Bronchial epithelial cell (primary cell): ENCODE measurements around the gene TSPOAP1. TPM values are rescaled to one million over a fixed set of nuclear protein-coding genes. Genes with fewer than 3 reads are reported as not detected.

ENCODE experiments used
- DNase-seq: peaks from one replicate; pipeline ENCODE4 v3.0.0-alpha.2; 2010; ENCODE audit warnings: low read depth
- FAIRE-seq: peaks from 2 replicates; lab custom pipeline; 2011; peaks lifted over from hg19 to GRCh38; lab: Jason Lieb, UNC
- H3K27me3 ChIP-seq: 2 replicates; pipeline ENCODE4 v1.5.1; 2011; ENCODE audit warnings: low read length; ENCODE audit not compliant: control insufficient read depth, insufficient read depth
- H3K36me3 ChIP-seq: 2 replicates; pipeline ENCODE4 v1.5.1; 2011; ENCODE audit warnings: low read length; ENCODE audit not compliant: control insufficient read depth, insufficient read depth
- H3K4me3 ChIP-seq: 2 replicates; pipeline ENCODE4 v1.5.1; 2011; ENCODE audit warnings: mild to moderate bottlenecking, low read depth, low read length, control low read depth
- total RNA-seq: library from RNA; depleted of rRNA; stranded (reverse); fragments of >200 nt; gene quantifications from 2 replicates; pipeline ENCODE4 v1.2.1, GENCODE V29; 2014
- TF ChIP-seq, protein P1 (sequence below): IDR thresholded peaks from 2 replicates; pipeline ENCODE4 v1.5.1; 2011; ENCODE audit warnings: mild to moderate bottlenecking, moderate library complexity, low read length, control low read depth, inconsistent platforms; ENCODE audit not compliant: insufficient read depth, severe bottlenecking

Gene TSPOAP1
- total RNA-seq, 1 donor from 2014 or later = 0.53 TPM

DNA sequence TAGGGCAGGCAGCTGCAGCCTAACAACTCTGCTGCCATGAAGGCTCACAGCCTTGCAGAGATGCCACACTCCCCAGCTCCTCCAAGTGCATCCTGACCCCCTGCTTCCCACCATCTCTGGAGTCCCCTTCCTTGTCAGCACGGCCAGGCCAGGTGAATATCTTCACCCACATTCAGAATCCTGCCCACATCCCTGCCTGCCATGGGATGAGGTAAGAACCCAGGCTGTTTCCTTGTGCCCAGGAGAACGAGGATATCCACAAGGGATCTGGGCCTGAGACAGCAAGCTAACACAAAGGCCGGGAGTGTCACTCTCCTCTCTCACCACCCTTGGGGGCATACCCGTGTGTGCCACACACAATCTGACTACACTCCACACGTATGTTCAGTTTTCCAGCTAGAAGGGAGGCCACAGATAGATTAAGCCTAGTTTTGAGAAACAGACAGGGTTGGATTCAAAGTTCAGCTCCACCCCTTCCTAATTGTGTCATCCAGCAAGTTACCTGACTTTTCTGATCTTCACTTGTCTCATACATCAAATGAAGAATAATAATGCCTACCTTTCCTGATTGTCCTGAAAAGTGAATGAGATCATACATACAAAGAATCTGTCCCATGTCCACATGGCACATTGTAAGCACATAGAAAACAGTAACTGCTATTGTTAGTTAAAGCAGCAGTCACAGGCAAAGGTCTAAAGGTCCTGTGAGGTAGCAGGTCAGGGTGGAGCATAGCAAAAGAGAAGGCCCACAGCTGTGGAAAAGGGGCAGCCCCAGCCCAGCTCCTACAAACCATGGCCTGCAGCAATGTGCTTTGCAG is 40.8 kb upstream of the TSPOAP1 start:
- DNase-seq (no peak), FAIRE-seq (no peak)
- TF ChIP-seq, protein P1, sequence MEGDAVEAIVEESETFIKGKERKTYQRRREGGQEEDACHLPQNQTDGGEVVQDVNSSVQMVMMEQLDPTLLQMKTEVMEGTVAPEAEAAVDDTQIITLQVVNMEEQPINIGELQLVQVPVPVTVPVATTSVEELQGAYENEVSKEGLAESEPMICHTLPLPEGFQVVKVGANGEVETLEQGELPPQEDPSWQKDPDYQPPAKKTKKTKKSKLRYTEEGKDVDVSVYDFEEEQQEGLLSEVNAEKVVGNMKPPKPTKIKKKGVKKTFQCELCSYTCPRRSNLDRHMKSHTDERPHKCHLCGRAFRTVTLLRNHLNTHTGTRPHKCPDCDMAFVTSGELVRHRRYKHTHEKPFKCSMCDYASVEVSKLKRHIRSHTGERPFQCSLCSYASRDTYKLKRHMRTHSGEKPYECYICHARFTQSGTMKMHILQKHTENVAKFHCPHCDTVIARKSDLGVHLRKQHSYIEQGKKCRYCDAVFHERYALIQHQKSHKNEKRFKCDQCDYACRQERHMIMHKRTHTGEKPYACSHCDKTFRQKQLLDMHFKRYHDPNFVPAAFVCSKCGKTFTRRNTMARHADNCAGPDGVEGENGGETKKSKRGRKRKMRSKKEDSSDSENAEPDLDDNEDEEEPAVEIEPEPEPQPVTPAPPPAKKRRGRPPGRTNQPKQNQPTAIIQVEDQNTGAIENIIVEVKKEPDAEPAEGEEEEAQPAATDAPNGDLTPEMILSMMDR = no peak
- Histone ChIP-seq H3K27me3 (no peaks in the 10 kb centered on the region), H3K4me3 (no peak overlapping the region), H3K36me3 (peaks cover 7% of the 10 kb centered on the region)

DNA sequence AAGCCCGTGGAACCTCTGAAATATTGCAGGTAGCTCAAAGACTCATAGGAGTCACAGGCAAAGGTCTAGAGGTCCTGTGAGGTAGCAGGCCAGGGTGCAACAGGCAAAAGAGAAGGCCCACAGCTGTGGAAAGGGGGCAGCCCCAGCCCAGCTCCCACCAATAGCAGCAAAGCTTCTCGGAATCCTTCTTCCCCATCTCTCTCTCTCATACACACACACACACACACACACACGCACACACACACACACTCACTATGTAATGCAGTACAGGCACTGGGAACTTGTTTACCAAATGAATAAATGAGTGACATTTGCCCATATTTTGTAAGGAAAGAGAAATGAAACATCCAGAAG is 40.2 kb upstream of the TSPOAP1 start:
- Histone ChIP-seq H3K36me3 (peaks cover 7% of the 10 kb centered on the region), H3K4me3 (no peak overlapping the region), H3K27me3 (no peaks in the 10 kb centered on the region)
- TF ChIP-seq, protein P1 = no peak
- DNase-seq (no peak), FAIRE-seq (no peak)

DNA sequence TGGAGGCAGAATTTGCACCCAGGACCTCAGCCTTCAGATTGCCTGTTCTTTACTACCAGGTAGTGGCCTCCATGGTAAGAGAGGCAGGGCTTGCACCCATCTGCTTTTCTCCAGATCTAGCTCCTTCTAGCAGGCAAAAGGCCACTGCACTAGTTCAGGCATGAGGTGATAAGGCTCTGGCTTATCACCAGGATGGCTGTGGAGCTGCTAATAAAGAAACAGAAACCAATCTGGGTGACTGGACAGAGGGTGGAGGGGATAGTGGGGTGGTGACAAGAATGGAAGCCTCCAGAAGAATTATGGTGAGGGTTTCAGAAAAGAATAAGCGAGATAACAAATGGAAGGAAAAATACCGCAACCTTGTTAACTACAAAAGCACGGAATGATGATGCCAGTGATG is 38.9 kb upstream of the TSPOAP1 start:
- peaks cover 15% of the 10 kb centered on the region for H3K36me3 ChIP-seq
- no peaks in the 10 kb centered on the region for H3K27me3 ChIP-seq
- H3K4me3 ChIP-seq = no peak overlapping the region
- FAIRE-seq (no peak), DNase-seq (no peak)
- TF ChIP-seq, protein P1 = no peak

DNA sequence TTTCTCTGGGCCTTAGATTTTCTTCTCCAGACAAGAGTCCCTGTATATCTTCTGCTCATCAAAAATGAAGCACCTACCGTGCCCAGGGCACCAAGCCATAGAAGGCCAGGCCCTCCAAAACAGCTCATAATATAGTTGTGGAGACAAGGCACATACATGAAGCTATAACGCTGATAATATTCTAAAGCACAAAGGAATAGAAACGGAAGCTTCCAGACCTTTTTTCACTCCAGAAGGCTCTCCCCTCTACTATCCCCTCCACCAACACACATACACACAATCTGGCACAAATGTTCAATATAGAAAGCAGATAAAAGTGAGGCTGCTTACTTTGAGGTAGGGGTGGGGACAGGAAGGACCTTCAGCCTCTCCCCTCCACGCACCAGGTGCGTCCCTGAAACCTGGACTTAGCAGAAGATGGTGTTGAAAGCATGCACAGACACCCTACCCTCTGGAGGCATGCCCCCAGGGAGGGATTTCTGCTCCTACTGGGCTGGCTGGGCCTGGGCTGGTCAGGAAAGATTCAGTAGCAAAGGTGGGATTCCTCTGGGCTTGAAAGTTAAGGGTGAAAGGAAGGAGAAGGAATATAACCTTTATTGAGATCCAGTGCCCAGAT is 37.5 kb upstream of the TSPOAP1 start:
- FAIRE-seq = no peak
- H3K4me3 ChIP-seq = no peak overlapping the region
- no peaks in the 10 kb centered on the region for H3K27me3 ChIP-seq
- no peak for DNase-seq
- TF ChIP-seq, protein P1 = no peak
- peaks cover 13% of the 10 kb centered on the region for H3K36me3 ChIP-seq

DNA sequence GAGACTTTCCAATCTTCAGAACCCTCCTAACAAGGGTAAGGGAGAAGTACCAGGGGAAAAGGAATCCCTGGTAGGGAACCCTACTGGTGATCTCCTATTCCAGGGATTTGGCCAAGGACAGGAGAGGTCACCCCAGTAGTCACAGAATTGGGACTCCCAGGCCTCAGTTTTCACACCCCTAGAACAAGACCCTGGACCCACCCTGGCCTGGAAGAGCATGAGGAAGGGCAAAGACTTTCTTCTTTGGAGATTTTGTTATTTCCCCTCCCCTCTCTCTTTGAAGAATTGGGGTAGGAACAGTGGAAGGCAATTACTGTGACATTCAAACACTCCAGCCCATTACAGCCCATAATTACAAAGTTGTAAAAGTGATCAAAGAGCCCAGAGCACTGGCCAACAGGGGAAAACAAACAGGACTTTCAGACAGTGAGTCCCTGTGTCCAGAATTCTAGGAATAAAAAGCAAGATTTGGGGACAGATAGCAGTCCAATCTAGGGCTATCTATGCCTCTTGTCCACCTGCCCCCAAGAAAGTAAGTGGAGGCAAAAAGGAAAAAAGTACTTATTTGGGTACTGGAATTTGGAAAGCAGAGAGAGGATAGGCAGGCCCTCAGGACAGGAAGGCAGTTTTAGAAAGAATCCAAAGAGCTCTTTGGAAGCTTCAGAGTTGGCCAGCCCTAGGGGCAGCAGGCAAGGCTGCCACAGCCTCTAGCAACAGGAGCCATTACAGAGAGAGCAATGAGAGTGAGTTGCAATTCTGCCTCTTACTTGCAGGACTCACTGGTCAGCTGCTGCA is 36.8 kb upstream of the TSPOAP1 start:
- no peaks in the 10 kb centered on the region for H3K27me3 ChIP-seq
- H3K36me3 ChIP-seq = peaks cover 13% of the 10 kb centered on the region
- H3K4me3 ChIP-seq = no peak overlapping the region
- FAIRE-seq = no peak
- TF ChIP-seq, protein P1 = no peak
- no peak for DNase-seq
